Adrenal gland (tissue), 5 donors: Measurements from ENCODE around the gene RBM33.
"Not testable (repeated sequence)": the region's sequence is repeated elsewhere in the genome, so short reads cannot be mapped to it uniquely, and the experiment has no call there.

Experiments
- CTCF ChIP-seq, 6 experiments: fragments of 450-650 bp in 4 of 6; fragments of 200-600 bp in 2 of 6; sonication (generic) in 1 of 6; IDR thresholded peaks; 1 replicate in 5 of 6; 2 replicates in 1 of 6; pipeline versions ENCODE4 v1.5.1 to v1.8.0; 2016 to 2021; ENCODE audit warnings: antibody characterized with exemption in 6 of 6, mild to moderate bottlenecking in 2 of 6, moderate library complexity in 1 of 6
- POLR2A ChIP-seq, 2 donors: fragments of 450-650 bp; IDR thresholded peaks; one replicate each; pipeline ENCODE4 v1.6.1; 2017; ENCODE audit warnings: antibody characterized with exemption in 2 of 2, mild to moderate bottlenecking in 2 of 2, moderate library complexity in 1 of 2
- donor health status: DM: no; HTN: no; CAD: no.

DNA sequence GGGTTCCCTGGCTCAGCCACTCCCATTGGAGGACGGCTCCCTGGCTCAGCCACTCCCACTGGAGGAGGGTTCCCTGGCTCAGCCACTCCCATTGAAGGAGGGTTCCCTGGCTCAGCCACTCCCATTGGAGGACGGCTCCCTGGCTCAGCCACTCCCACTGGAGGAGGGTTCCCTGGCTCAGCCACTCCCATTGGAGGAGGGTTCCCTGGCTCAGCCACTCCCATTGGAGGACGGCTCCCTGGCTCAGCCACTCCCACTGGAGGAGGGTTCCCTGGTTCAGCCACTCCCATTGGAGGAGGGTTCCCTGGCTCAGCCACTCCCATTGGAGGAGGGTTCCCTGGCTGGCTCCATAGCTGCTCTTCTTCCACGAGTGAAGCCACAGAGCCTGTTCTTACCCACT, 173.1 kb downstream of the RBM33 start:
- not testable (repeated sequence) for TF ChIP-seq CTCF, POLR2A (IDR thresholded peaks at IDR 0.05)
